Upper lobe of right lung (tissue), 1 donor: ENCODE data around the gene TMEM191C. TPM values are rescaled to one million over a fixed set of nuclear protein-coding genes. Genes with fewer than 3 reads are reported as not detected.
"Not testable (repeated sequence)": the region's sequence is repeated elsewhere in the genome, so short reads cannot be mapped to it uniquely, and the experiment has no call there.

Experiments used
- ATAC-seq: fragments of 200-7000 bp; cut with Tn5 transposase; one replicate; pipeline ENCODE4 v1.9.1; 2020; ENCODE audit warnings: mild to moderate bottlenecking, moderate library complexity
- DNase-seq: peaks from one replicate; pipeline ENCODE4 v3.0.0-alpha.2; 2020
- H3K27ac ChIP-seq: fragments of 200-600 bp; one replicate; pipeline ENCODE4 v1.8.0; 2022
- H3K27me3 ChIP-seq: fragments of 200-600 bp; one replicate; pipeline ENCODE4 v1.8.0; 2022; ENCODE audit warnings: mild to moderate bottlenecking
- H3K36me3 ChIP-seq: fragments of 200-600 bp; one replicate; pipeline ENCODE4 v1.8.0; 2022
- H3K4me1 ChIP-seq: fragments of 200-600 bp; one replicate; pipeline ENCODE4 v1.8.0; 2022
- H3K4me3 ChIP-seq: fragments of 200-600 bp; one replicate; pipeline ENCODE4 v1.8.0; 2022; ENCODE audit warnings: mild to moderate bottlenecking
- H3K9me3 ChIP-seq: fragments of 200-600 bp; one replicate; pipeline ENCODE4 v1.8.0; 2022
- intact Hi-C: fragments of 100-400 bp; cut with DNase I; formaldehyde crosslinking; loops from one replicate; pipeline ENCODE4 v1.11.0; 2022
- long read RNA-seq: library from polyadenylated mRNA; unstranded; transcript quantifications from one replicate; pipeline ENCODE4 v2.0.0, GENCODE V29; 2021
- total RNA-seq: library from RNA; stranded (reverse); fragmentation: NEBNext Ultra II Directional; extraction: Animal tissue kit (Norgen Biotek cat#: 25700); gene quantifications from one replicate; pipeline ENCODE4 v1.2.1, GENCODE V29; 2021
- donor health status: DM: no; HTN: yes; CAD: no; lungs with severe emphysema.

Gene TMEM191C
- 4.0 TPM for total RNA-seq
- long read RNA-seq, partial matches to known transcripts: 1 of 2 reads
- long read RNA-seq, other reads (novel, unspliced or antisense): 1 of 2 reads

GRCh38 chr22:21467337-21468193 lies at the start of gene TMEM191C:
Gene TMEM191C (plus strand): TSS chr22:21467387. CDS start chr22:21467460, 73 bp downstream.
- intact Hi-C loops, H3K36me3 ChIP-seq, H3K9me3 ChIP-seq, H3K27ac ChIP-seq, H3K4me1 ChIP-seq, H3K27me3 ChIP-seq, DNase-seq: not testable (repeated sequence)
- H3K4me3 ChIP-seq: peak within 1 kb of the TSS; percentile 35
- peak; percentile 2 for ATAC-seq

GRCh38 chr22:21417853-21418252 lies 49.3 kb upstream of the TMEM191C start:
- intact Hi-C loops, H3K27ac ChIP-seq, H3K27me3 ChIP-seq, H3K36me3 ChIP-seq, H3K9me3 ChIP-seq, H3K4me1 ChIP-seq: not testable (repeated sequence)
- ATAC-seq (peak; percentile 6), DNase-seq (peak; percentile 70)
- H3K4me3 ChIP-seq: peak overlapping the region; percentile 53

GRCh38 chr22:21418974-21419638 lies 48.1 kb upstream of the TMEM191C start:
- H3K27me3 ChIP-seq, H3K4me3 ChIP-seq, DNase-seq, intact Hi-C loops, H3K36me3 ChIP-seq, ATAC-seq, H3K27ac ChIP-seq, H3K4me1 ChIP-seq, H3K9me3 ChIP-seq: not testable (repeated sequence)

- ATAC-seq: peak; percentile 79
- H3K4me1 ChIP-seq, H3K27ac ChIP-seq, H3K9me3 ChIP-seq, DNase-seq, H3K27me3 ChIP-seq, intact Hi-C loops, H3K36me3 ChIP-seq, H3K4me3 ChIP-seq: not testable (repeated sequence)
Measured at GRCh38 chr22:21420180-21420763, 46.9 kb upstream of the TMEM191C start.

- DNase-seq, H3K36me3 ChIP-seq, H3K27ac ChIP-seq, intact Hi-C loops, H3K9me3 ChIP-seq, H3K27me3 ChIP-seq, H3K4me1 ChIP-seq, H3K4me3 ChIP-seq: not testable (repeated sequence)
- ATAC-seq: peak; percentile 31
Measured at GRCh38 chr22:21424084-21424709, 43.0 kb upstream of the TMEM191C start.

GRCh38 chr22:21434378-21435233 lies 32.6 kb upstream of the TMEM191C start:
- H3K27me3 ChIP-seq, H3K9me3 ChIP-seq, DNase-seq, H3K36me3 ChIP-seq, H3K4me3 ChIP-seq, intact Hi-C loops, H3K27ac ChIP-seq, H3K4me1 ChIP-seq, ATAC-seq: not testable (repeated sequence)

- H3K36me3 ChIP-seq, intact Hi-C loops, H3K4me1 ChIP-seq, H3K27ac ChIP-seq, H3K4me3 ChIP-seq, H3K27me3 ChIP-seq, H3K9me3 ChIP-seq: not testable (repeated sequence)
- DNase-seq: peak; percentile 41
- peak; percentile 81 for ATAC-seq
Measured at GRCh38 chr22:21435998-21436810, 31.0 kb upstream of the TMEM191C start.

- DNase-seq, intact Hi-C loops, ATAC-seq: not testable (repeated sequence)
Measured at GRCh38 chr22:21438013-21438412, 29.2 kb upstream of the TMEM191C start.

GRCh38 chr22:21440018-21440636 lies 27.1 kb upstream of the TMEM191C start:
- H3K4me1 ChIP-seq, DNase-seq, H3K27ac ChIP-seq, H3K4me3 ChIP-seq, H3K27me3 ChIP-seq, H3K36me3 ChIP-seq, H3K9me3 ChIP-seq, intact Hi-C loops: not testable (repeated sequence)
- ATAC-seq: peak; percentile 47

More at GRCh38 chr22:21438013-21438412, 29.2 kb upstream of the TMEM191C start:
- H3K27ac ChIP-seq, H3K4me3 ChIP-seq, H3K27me3 ChIP-seq, H3K9me3 ChIP-seq, H3K36me3 ChIP-seq, H3K4me1 ChIP-seq: not testable (repeated sequence)

- H3K4me1 ChIP-seq, H3K9me3 ChIP-seq, DNase-seq, intact Hi-C loops, H3K27me3 ChIP-seq, H3K4me3 ChIP-seq, H3K27ac ChIP-seq: not testable (repeated sequence)
- ATAC-seq: peak; percentile 71
- peaks cover 13% of the 10 kb centered on the region for H3K36me3 ChIP-seq
Measured at GRCh38 chr22:21440676-21441075, 26.5 kb upstream of the TMEM191C start.

GRCh38 chr22:21441170-21441569 lies 26.0 kb upstream of the TMEM191C start:
- H3K4me1 ChIP-seq, H3K27ac ChIP-seq, ATAC-seq, H3K27me3 ChIP-seq, intact Hi-C loops, H3K9me3 ChIP-seq, H3K4me3 ChIP-seq: not testable (repeated sequence)
- peak; percentile 41 for DNase-seq
- peaks cover 18% of the 10 kb centered on the region for H3K36me3 ChIP-seq

- DNase-seq, H3K9me3 ChIP-seq, H3K27ac ChIP-seq, H3K4me1 ChIP-seq, H3K4me3 ChIP-seq, intact Hi-C loops, H3K27me3 ChIP-seq: not testable (repeated sequence)
- ATAC-seq: peak; percentile 77
- H3K36me3 ChIP-seq: peaks cover 27% of the 10 kb centered on the region
Measured at GRCh38 chr22:21442123-21442522, 25.1 kb upstream of the TMEM191C start.
